Keratinocyte (primary cell): ENCODE measurements around the gene ZBTB46.

Experiments
- EZH2 ChIP-seq: IDR thresholded peaks from one replicate; pipeline ENCODE4 v1.6.1; 2012; ENCODE audit warnings: inconsistent platforms, mild to moderate bottlenecking, low read length, moderate library complexity
- TF ChIP-seq, protein P1 (sequence below), 3 experiments: IDR thresholded peaks in 1 of 3; conservative IDR thresholded peaks in 1 of 3; optimal IDR thresholded peaks in 1 of 3; 2 replicates in 2 of 3; 3 replicates in 1 of 3; pipeline versions ENCODE3 to v1.5.1; 2011; ENCODE audit warnings: low read length in 3 of 3, mild to moderate bottlenecking in 3 of 3, moderate library complexity in 2 of 3, control low read depth in 1 of 3, inconsistent platforms in 1 of 3; ENCODE audit not compliant: insufficient read depth in 2 of 3; ENCODE audit errors: extremely low read depth in 1 of 3

DNA sequence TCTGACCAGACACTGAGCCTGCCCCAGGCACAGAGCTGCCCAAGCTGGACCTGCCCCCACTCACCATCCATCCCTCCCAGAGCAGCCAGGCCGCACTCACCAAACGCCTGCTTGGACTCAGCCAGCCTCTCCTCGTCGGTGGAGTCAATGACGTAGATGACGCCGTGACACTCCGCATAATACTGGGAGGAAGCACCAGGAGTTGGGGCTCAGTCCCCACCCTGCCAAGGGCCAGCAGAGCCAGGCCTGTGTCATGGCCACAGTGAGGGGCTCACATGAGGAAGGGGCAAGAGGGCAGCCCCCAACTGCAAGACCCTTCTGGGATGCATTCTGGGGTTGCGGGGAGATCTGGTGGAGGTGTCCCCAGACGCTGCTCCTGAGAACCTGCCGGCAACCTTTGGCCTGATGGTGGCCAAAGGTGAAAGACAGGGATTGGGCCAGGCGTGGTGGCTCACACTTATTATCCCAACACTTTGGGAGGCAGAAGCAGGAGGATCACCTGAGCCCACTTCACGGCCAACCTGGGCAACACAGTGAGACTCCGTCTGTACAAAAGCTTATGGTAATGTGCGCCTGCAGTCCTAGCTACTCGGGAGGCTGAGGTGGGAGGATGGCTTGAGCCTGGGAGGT is 128.9 kb downstream of the ZBTB46 start:
- TF ChIP-seq, protein P1, sequence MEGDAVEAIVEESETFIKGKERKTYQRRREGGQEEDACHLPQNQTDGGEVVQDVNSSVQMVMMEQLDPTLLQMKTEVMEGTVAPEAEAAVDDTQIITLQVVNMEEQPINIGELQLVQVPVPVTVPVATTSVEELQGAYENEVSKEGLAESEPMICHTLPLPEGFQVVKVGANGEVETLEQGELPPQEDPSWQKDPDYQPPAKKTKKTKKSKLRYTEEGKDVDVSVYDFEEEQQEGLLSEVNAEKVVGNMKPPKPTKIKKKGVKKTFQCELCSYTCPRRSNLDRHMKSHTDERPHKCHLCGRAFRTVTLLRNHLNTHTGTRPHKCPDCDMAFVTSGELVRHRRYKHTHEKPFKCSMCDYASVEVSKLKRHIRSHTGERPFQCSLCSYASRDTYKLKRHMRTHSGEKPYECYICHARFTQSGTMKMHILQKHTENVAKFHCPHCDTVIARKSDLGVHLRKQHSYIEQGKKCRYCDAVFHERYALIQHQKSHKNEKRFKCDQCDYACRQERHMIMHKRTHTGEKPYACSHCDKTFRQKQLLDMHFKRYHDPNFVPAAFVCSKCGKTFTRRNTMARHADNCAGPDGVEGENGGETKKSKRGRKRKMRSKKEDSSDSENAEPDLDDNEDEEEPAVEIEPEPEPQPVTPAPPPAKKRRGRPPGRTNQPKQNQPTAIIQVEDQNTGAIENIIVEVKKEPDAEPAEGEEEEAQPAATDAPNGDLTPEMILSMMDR (optimal IDR thresholded peaks at IDR 0.05 in 1 of 3, IDR thresholded peaks at IDR 0.05 in 1 of 3, conservative IDR thresholded peaks at IDR 0.05 in 1 of 3; ENCODE audit: extremely low read depth in 1 of 3, insufficient read depth in 2 of 3, low read length in 3 of 3) = no peak
- TF ChIP-seq EZH2 = no peak
